Activated CD8-positive, alpha-beta memory T cell treated with anti-CD3 and anti-CD28 coated beads, Interleukin-2, amount 10 ng/mL, durations not matched to agents 7 days and 5 days (primary cell): ENCODE results near the gene PRSS36. TPM values are rescaled to one million over a fixed set of nuclear protein-coding genes. Genes with fewer than 3 reads are reported as not detected.
"Not testable (repeated sequence)": the region's sequence is repeated elsewhere in the genome, so short reads cannot be mapped to it uniquely, and the experiment has no call there.

Experiments
- ATAC-seq: fragments of 150-1000 bp; cut with Tn5 transposase; one replicate; pipeline ENCODE4 v1.10.0; 2021; ENCODE audit warnings: moderate library complexity
- CTCF ChIA-PET: fragments of 350-600 bp; sonication (Branson Sonifier 250); formaldehyde crosslinking; loops from one replicate; lab custom pipeline; 2021; ENCODE audit warnings: antibody characterized with exemption; lab: Charles Lee
- DNase-seq: peaks from one replicate; pipeline ENCODE4 v3.0.0-alpha.2; 2020
- H3K27ac Mint-ChIP-seq: one replicate; pipeline ENCODE4 v1.8.0; 2021; ENCODE audit warnings: mild to moderate bottlenecking, mixed read lengths
- H3K27me3 Mint-ChIP-seq: one replicate; pipeline ENCODE4 v1.8.0; 2021; ENCODE audit warnings: mixed read lengths
- H3K36me3 Mint-ChIP-seq: one replicate; pipeline ENCODE4 v1.8.0; 2021; ENCODE audit warnings: mild to moderate bottlenecking, mixed read lengths
- H3K4me1 Mint-ChIP-seq: one replicate; pipeline ENCODE4 v1.8.0; 2021; ENCODE audit warnings: mixed read lengths
- H3K4me3 Mint-ChIP-seq: one replicate; pipeline ENCODE4 v1.8.0; 2021; ENCODE audit warnings: mild to moderate bottlenecking, moderate library complexity, mixed read lengths
- H3K9me3 Mint-ChIP-seq: one replicate; pipeline ENCODE4 v1.8.0; 2022; ENCODE audit warnings: low read depth, mixed read lengths
- total RNA-seq, 2 experiments: library from RNA; stranded (reverse); gene quantifications; one replicate each; pipeline ENCODE4 v1.2.3, GENCODE V29; 2021

PRSS36 gene
- total RNA-seq, 2 experiments from 2014 or later, result 0.59 to 0.96 TPM

- Mint-ChIP-seq H3K36me3 (peaks cover 10% of the 10 kb centered on the region), H3K4me1 (peaks cover 22% of the 10 kb centered on the region), H3K27me3 (no peaks in the 10 kb centered on the region), H3K27ac (peak overlapping the region; percentile 86), H3K9me3 (no peaks in the 10 kb centered on the region), H3K4me3 (peak overlapping the region; percentile 80)
- DNase-seq (no peak), ATAC-seq (no peak)
- CTCF ChIA-PET, result interaction anchor here (0.7 to 2.0 kb wide), 2 partner anchors 11 to 36 kb away, joined by 3 to 11 read pairs; no protein-coding TSS in a partner anchor
Measured at GRCh38 chr16:31106509-31107464, 43.1 kb downstream of the PRSS36 start.

GRCh38 chr16:31105677-31106213 is 44.1 kb downstream of the PRSS36 start:
- Mint-ChIP-seq H3K4me1 (peaks cover 22% of the 10 kb centered on the region), H3K36me3 (peaks cover 10% of the 10 kb centered on the region), H3K4me3 (no peak overlapping the region), H3K9me3 (no peaks in the 10 kb centered on the region), H3K27ac (peak overlapping the region; percentile 75), H3K27me3 (no peaks in the 10 kb centered on the region)
- CTCF ChIA-PET, result no interaction called here
- DNase-seq (peak; percentile 89), ATAC-seq (peak; percentile 59)

- H3K9me3 Mint-ChIP-seq, H3K27me3 Mint-ChIP-seq, H3K36me3 Mint-ChIP-seq, H3K4me1 Mint-ChIP-seq, H3K27ac Mint-ChIP-seq, ATAC-seq, DNase-seq, H3K4me3 Mint-ChIP-seq: not testable (repeated sequence)
- CTCF ChIA-PET, result interaction anchor here (1.0 to 11.2 kb wide), 3 partner anchors 12 to 116 kb away, joined by 4 to 97 read pairs (median 4); partner anchors contain the start of genes HSD3B7 and KAT8
Measured at GRCh38 chr16:31100876-31101641, 48.8 kb downstream of the PRSS36 start.

- Mint-ChIP-seq H3K27me3 (no peaks in the 10 kb centered on the region), H3K4me3 (no peak overlapping the region), H3K36me3 (no peaks in the 10 kb centered on the region), H3K4me1 (peaks cover 10% of the 10 kb centered on the region), H3K27ac (no peak overlapping the region), H3K9me3 (no peaks in the 10 kb centered on the region)
- ATAC-seq (no peak), DNase-seq (no peak)
- CTCF ChIA-PET, result interaction anchor here (0.8 to 11.2 kb wide), 3 partner anchors 17 to 146 kb away, joined by 3 to 97 read pairs (median 4); partner anchors contain the start of genes HSD3B7 and KAT8
Measured at GRCh38 chr16:31099860-31100638, 49.8 kb downstream of the PRSS36 start.

- Mint-ChIP-seq H3K27me3 (no peaks in the 10 kb centered on the region), H3K4me3 (peak within 1 kb of the TSS; percentile 98), H3K36me3 (peaks cover 4% of the 10 kb centered on the region), H3K4me1 (peaks cover 30% of the 10 kb centered on the region), H3K27ac (peak within 1 kb of the TSS; percentile 90), H3K9me3 (no peaks in the 10 kb centered on the region)
- DNase-seq (peak; percentile 93), ATAC-seq (peak; percentile 88)
- CTCF ChIA-PET, result interaction anchor here (0.7 to 11.2 kb wide), 8 partner anchors 9 to 153 kb away, joined by 3 to 97 read pairs (median 4); partner anchors contain the start of genes HSD3B7, ZNF646 and ZNF668
Measured at GRCh38 chr16:31094424-31095120, 55.3 kb downstream of the PRSS36 start, which contains the start of gene VKORC1. Gene VKORC1 (minus strand): TSS chr16:31094797. CDS start chr16:31094729, 68 bp downstream.

- CTCF ChIA-PET, result interaction anchor here (0.7 to 11.2 kb wide), 5 partner anchors 14 to 141 kb away, joined by 3 to 97 read pairs (median 7); partner anchors contain the start of genes HSD3B7, ZNF646 and ZNF668
- Mint-ChIP-seq H3K36me3 (peaks cover 5% of the 10 kb centered on the region), H3K4me3 (peak overlapping the region; percentile 98), H3K4me1 (peaks cover 30% of the 10 kb centered on the region), H3K27ac (peak overlapping the region; percentile 90), H3K27me3 (no peaks in the 10 kb centered on the region), H3K9me3 (no peaks in the 10 kb centered on the region)
- ATAC-seq (peak; percentile 4), DNase-seq (no peak)
Measured at GRCh38 chr16:31094088-31094423, 55.8 kb downstream of the PRSS36 start.

GRCh38 chr16:31093132-31093703 is 56.6 kb downstream of the PRSS36 start:
- H3K36me3 Mint-ChIP-seq, result peaks cover 6% of the 10 kb centered on the region
- no peak overlapping the region for H3K27ac Mint-ChIP-seq
- DNase-seq (peak; percentile 51), ATAC-seq (no peak)
- H3K4me1 Mint-ChIP-seq, result peaks cover 30% of the 10 kb centered on the region
- H3K9me3 Mint-ChIP-seq, result no peaks in the 10 kb centered on the region
- H3K27me3 Mint-ChIP-seq, result no peaks in the 10 kb centered on the region
- CTCF ChIA-PET, result interaction anchor here (1.1 to 11.2 kb wide), 5 partner anchors 14 to 140 kb away, joined by 3 to 97 read pairs (median 7); partner anchors contain the start of genes HSD3B7, ZNF646 and ZNF668
- H3K4me3 Mint-ChIP-seq, result peak overlapping the region; percentile 98

GRCh38 chr16:31092330-31092729 is 57.5 kb downstream of the PRSS36 start:
- H3K27me3 Mint-ChIP-seq, result no peaks in the 10 kb centered on the region
- no peak overlapping the region for H3K27ac Mint-ChIP-seq
- H3K9me3 Mint-ChIP-seq, result no peaks in the 10 kb centered on the region
- no peak overlapping the region for H3K4me3 Mint-ChIP-seq
- DNase-seq (no peak), ATAC-seq (no peak)
- H3K36me3 Mint-ChIP-seq, result peaks cover 6% of the 10 kb centered on the region
- CTCF ChIA-PET, result interaction anchor here (1.1 to 11.2 kb wide), 2 partner anchors 13 to 107 kb away, joined by 3 to 97 read pairs; partner anchors contain the start of gene HSD3B7
- peaks cover 30% of the 10 kb centered on the region for H3K4me1 Mint-ChIP-seq

- DNase-seq, result no peak
- no peak overlapping the region for H3K27ac Mint-ChIP-seq
- H3K9me3 Mint-ChIP-seq, result no peaks in the 10 kb centered on the region
- no peaks in the 10 kb centered on the region for H3K27me3 Mint-ChIP-seq
- CTCF ChIA-PET, result interaction anchor here (1.6 kb wide), 1 partner anchor 13 kb away, joined by 4 read pairs; no protein-coding TSS in a partner anchor
- H3K4me1 Mint-ChIP-seq, result peaks cover 24% of the 10 kb centered on the region
- no peak for ATAC-seq
- H3K36me3 Mint-ChIP-seq, result peaks cover 6% of the 10 kb centered on the region
- H3K4me3 Mint-ChIP-seq, result no peak overlapping the region
Measured at GRCh38 chr16:31090540-31090939, 59.3 kb downstream of the PRSS36 start.

- CTCF ChIA-PET, result interaction anchor here (1.6 kb wide), 2 partner anchors 14 to 108 kb away, joined by 3 to 4 read pairs; no protein-coding TSS in a partner anchor
- no peaks in the 10 kb centered on the region for H3K27me3 Mint-ChIP-seq
- H3K9me3 Mint-ChIP-seq, result no peaks in the 10 kb centered on the region
- no peak overlapping the region for H3K27ac Mint-ChIP-seq
- no peak overlapping the region for H3K4me3 Mint-ChIP-seq
- peaks cover 13% of the 10 kb centered on the region for H3K4me1 Mint-ChIP-seq
- DNase-seq (no peak), ATAC-seq (no peak)
- H3K36me3 Mint-ChIP-seq, result peaks cover 6% of the 10 kb centered on the region
Measured at GRCh38 chr16:31089199-31089598, 60.7 kb downstream of the PRSS36 start.
